Measurements from ENCODE around the gene INPP4A. TPM values are rescaled to one million over a fixed set of nuclear protein-coding genes. Genes with fewer than 3 reads are reported as not detected.

The INPP4A gene
- total and polyA plus RNA-seq, 2 experiments from 2014 or later = 7.9 to 13.1 TPM

DNA sequence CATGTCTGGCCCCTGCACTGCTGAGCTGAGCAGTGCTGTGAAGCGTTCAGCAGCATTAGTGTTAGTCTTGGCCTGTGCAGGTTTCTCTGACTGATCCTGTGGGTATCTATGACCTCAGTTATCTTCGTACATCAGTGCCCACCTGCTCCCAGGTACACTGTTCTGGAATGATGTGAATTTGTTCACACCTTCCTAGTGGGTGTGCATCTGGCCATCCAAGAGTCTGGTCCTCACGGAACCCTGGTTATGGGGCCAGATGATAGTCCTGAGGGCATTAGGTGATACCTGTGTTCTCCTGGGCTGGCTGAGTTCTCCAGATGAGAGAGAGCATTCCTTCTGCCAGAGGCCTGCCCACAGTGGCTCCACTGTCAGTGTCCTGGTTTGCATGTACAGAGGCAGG is 57.2 kb downstream of the INPP4A start:
- Histone ChIP-seq H3K36me3 (replicated peaks; ENCODE audit: insufficient read depth, low read depth) (no peaks in the 10 kb centered on the region), H3K79me2 (peaks cover 12% of the 10 kb centered on the region), H3K4me1 (ENCODE audit: insufficient read depth) (no peaks in the 10 kb centered on the region), H3K4me2 (no peak overlapping the region), H3K27ac (no peak overlapping the region), H3K9me2 (replicated peaks; ENCODE audit: insufficient read depth) (no peaks in the 10 kb centered on the region), H2AFZ (no peak overlapping the region), H3K4me3 (no peak overlapping the region), H3K9me3 (ENCODE audit: low read depth) (no peaks in the 10 kb centered on the region), H4K20me1 (ENCODE audit: insufficient read depth, poor library complexity, severe bottlenecking) (no peaks in the 10 kb centered on the region), H3K27me3 (no peaks in the 10 kb centered on the region)
- WGBS (ENCODE audit: low lambda C conversion rate, missing lambda C conversion rate) = 96% methylated on average over 3 of the region's 3 CpGs
- DNase-seq (ENCODE audit: low spot score) = no peak
- TF ChIP-seq, protein P1, sequence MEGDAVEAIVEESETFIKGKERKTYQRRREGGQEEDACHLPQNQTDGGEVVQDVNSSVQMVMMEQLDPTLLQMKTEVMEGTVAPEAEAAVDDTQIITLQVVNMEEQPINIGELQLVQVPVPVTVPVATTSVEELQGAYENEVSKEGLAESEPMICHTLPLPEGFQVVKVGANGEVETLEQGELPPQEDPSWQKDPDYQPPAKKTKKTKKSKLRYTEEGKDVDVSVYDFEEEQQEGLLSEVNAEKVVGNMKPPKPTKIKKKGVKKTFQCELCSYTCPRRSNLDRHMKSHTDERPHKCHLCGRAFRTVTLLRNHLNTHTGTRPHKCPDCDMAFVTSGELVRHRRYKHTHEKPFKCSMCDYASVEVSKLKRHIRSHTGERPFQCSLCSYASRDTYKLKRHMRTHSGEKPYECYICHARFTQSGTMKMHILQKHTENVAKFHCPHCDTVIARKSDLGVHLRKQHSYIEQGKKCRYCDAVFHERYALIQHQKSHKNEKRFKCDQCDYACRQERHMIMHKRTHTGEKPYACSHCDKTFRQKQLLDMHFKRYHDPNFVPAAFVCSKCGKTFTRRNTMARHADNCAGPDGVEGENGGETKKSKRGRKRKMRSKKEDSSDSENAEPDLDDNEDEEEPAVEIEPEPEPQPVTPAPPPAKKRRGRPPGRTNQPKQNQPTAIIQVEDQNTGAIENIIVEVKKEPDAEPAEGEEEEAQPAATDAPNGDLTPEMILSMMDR (IDR thresholded peaks at IDR 0.05; ENCODE audit: poor library complexity) = no peak
- TF ChIP-seq EZH2phosphoT487 (IDR thresholded peaks at IDR 0.05; ENCODE audit: low read depth, severe bottlenecking, unreplicated experiment) = no peak
- TF ChIP-seq EZH2 (IDR thresholded peaks at IDR 0.05; ENCODE audit: borderline replicate concordance) = no peak

DNA sequence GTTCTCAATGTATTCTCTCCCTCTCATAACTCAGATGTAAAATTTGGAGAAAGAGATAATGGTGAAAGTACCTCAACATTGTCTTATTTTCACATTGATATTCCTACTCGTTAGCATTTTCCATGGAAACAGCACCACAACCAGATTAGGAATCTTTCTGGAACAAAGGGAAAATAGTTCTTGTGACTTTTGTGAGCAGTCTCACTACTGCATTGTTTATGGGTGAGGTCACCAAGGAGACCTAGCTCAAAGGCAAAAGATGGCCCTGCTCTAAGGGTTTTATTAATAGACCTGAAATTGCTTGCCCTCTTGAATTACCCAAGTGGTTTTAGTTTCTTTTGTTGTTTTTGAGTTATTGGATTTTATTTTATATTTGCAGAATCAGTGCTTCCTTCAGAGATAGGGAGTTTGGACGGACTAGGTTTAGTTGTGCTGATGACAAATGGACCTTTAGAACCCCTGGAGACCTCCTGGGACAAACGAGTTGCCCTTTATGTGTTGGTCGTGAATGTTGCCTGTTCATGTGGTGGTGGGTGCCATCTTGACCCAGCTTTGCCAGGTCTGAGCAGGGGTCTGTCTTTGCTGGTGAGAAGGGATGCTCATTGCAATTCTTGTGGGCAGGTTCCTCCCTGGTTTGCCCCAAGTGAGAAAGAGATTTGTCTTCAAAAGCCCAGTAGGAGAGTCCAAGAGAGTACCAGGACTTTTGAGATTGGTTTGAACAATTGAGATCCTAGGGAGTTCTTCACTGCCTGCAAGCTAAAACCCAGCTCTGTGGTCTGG is 58.1 kb downstream of the INPP4A start:
- TF ChIP-seq EZH2 (IDR thresholded peaks at IDR 0.05; ENCODE audit: borderline replicate concordance) (no peak), EZH2phosphoT487 (IDR thresholded peaks at IDR 0.05; ENCODE audit: low read depth, severe bottlenecking, unreplicated experiment) (no peak)
- TF ChIP-seq, protein P1 (IDR thresholded peaks at IDR 0.05; ENCODE audit: poor library complexity) = no peak
- no peak overlapping the region for H3K4me3 ChIP-seq
- 86% methylated on average over 4 of the region's 4 CpGs for whole genome bisulfite sequencing (ENCODE audit: low lambda C conversion rate, missing lambda C conversion rate)
- no peaks in the 10 kb centered on the region for H4K20me1 ChIP-seq (ENCODE audit: insufficient read depth, poor library complexity, severe bottlenecking)
- H3K4me2 ChIP-seq = no peak overlapping the region
- H3K79me2 ChIP-seq = peaks cover 12% of the 10 kb centered on the region
- H3K27me3 ChIP-seq = no peaks in the 10 kb centered on the region
- H3K9me3 ChIP-seq (ENCODE audit: low read depth) = no peaks in the 10 kb centered on the region
- H3K4me1 ChIP-seq (ENCODE audit: insufficient read depth) = no peaks in the 10 kb centered on the region
- H3K36me3 ChIP-seq (replicated peaks; ENCODE audit: insufficient read depth, low read depth) = no peaks in the 10 kb centered on the region
- DNase-seq (ENCODE audit: low spot score) = no peak
- H2AFZ ChIP-seq = no peak overlapping the region
- H3K9me2 ChIP-seq (replicated peaks; ENCODE audit: insufficient read depth) = no peaks in the 10 kb centered on the region
- H3K27ac ChIP-seq = no peak overlapping the region

DNA sequence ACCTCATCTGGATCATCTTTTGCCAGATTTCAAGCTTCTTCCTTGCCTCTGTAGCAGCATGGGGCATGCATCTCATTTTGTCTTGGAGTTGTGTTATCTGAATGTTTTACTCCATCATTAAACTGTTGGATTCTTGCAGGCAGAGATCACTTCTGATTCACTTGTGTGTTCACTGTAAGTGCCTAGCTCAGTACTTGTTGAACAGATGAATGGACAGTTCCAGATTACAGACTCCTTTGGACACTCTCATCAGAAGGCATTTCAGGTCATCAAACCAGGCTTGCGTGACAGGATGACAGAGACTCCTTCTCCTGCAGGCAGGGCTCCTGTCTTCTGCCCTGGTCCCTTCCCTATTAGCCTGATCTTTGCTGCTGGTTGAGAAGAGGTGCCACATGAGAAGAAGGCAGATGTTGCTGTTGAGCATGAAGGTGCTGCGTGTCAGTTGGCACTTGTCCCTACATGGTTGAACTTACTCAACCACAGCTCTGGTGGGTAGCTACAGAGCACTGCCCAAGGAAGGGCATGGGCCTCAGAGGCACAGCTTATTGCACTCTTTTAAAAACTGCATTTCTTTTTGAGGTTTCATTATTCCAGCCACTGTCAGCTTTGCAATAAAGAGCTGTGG is 58.9 kb downstream of the INPP4A start:
- H3K27ac ChIP-seq = no peak overlapping the region
- H3K79me2 ChIP-seq = peaks cover 12% of the 10 kb centered on the region
- WGBS (ENCODE audit: low lambda C conversion rate, missing lambda C conversion rate) = 92% methylated on average over 2 of the region's 2 CpGs
- H2AFZ ChIP-seq = no peak overlapping the region
- no peak overlapping the region for H3K4me3 ChIP-seq
- H4K20me1 ChIP-seq (ENCODE audit: insufficient read depth, poor library complexity, severe bottlenecking) = no peaks in the 10 kb centered on the region
- DNase-seq (ENCODE audit: low spot score) = no peak
- H3K36me3 ChIP-seq (replicated peaks; ENCODE audit: insufficient read depth, low read depth) = no peaks in the 10 kb centered on the region
- H3K4me2 ChIP-seq = no peak overlapping the region
- no peaks in the 10 kb centered on the region for H3K27me3 ChIP-seq
- no peak for TF ChIP-seq EZH2 (IDR thresholded peaks at IDR 0.05; ENCODE audit: borderline replicate concordance)
- TF ChIP-seq, protein P1 (IDR thresholded peaks at IDR 0.05; ENCODE audit: poor library complexity) = no peak
- TF ChIP-seq EZH2phosphoT487 (IDR thresholded peaks at IDR 0.05; ENCODE audit: low read depth, severe bottlenecking, unreplicated experiment) = no peak
- H3K4me1 ChIP-seq (ENCODE audit: insufficient read depth) = no peaks in the 10 kb centered on the region
- no peaks in the 10 kb centered on the region for H3K9me2 ChIP-seq (replicated peaks; ENCODE audit: insufficient read depth)
- no peaks in the 10 kb centered on the region for H3K9me3 ChIP-seq (ENCODE audit: low read depth)

Data from hepatocyte (in vitro differentiated cells).